HuH-7.5 (cell line): ENCODE data around the gene SMPD4.
A peak's percentile ranks its signal among the peaks of the same experiment; 100 is the strongest.
"Not testable (repeated sequence)": the region's sequence is repeated elsewhere in the genome, so short reads cannot be mapped to it uniquely, and the experiment has no call there.

ENCODE experiments used
- DNase-seq: peaks from one replicate; pipeline ENCODE4 v3.0.0; 2011; ENCODE audit warnings: low spot score

SMPD4 gene

DNA sequence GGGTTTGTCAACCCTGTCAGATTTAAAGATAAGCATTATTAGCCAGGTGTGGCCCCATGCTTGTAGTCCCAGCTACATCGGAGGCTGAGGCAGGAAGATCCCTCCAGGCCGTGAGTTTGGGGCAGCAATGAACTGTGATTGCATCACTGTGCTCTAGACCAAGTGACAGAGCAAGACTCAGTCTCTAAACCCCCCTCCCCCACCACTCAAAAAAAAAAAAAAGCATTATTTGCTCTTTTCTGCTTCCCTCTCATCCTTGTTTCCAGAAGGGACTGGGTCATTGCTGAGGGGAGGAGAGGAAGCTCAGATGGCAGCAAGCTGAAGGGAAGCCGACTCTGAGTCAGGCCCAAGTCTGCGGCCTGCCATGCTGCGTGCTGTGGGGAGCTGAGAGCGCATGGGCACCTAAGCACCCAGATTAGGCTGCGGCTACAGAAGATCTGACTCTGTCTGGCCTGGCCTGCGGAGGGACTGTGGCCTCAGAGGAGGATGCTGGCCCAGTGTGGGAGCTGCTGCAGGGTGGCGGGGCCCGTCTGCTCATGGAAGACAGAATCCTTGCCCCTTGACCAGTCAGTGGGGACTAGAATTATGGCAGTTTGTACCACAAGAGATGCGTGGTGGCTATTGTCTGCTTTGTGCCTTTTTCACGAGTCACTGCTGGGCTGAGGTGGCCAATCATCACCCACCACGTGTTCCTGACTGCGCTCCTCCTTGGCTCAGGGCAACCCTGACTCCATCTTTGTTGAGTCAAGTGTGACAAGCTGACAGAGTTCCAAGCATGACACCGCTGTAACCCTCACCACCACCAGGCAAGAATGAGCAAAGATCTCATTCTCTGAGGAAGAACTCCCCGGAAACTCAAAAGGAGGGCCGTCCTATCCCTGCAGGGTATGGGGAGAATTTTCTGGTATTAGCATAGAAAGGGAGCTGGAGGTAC is 6.7 kb upstream of the SMPD4 start:
- not testable (repeated sequence) for DNase-seq

DNA sequence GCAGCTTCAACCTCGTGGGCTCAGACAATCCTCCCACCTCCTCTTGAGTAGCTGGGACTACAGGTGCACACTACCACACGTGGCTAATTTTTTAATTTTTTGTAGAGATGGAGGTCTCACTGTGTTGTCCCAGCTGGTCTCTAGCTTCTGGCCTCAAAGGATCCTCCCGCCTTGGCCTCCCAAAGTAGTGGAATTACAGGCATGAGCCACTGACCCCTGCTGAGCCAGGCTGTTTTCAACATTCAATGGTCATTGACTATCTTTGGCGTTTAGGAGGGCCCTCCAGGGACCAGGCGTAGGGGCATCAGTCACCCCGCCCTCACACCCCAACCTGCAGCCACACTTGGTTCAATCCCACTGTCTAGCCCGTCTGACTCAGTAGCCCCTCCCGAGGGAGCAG is 5.9 kb upstream of the SMPD4 start:
- no peak for DNase-seq

DNA sequence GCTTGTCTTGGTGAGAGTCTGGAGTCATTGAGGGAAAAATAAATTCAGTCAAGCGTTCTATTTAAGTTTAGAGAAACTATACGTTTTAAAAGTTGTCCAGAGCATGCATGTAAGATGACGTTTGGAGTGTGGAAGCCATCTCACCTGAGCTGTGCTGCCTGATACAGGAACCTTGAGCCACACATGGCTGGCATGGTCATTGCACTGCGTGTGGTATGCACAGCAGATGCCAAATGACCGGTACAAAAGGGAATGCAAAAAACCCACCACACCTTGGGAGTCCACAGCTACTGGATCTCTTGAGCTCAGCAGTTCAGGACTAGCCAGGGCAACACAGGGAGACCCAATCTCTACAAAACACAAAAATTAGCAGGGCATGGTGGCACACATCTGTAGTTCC is 5.0 kb upstream of the SMPD4 start:
- no peak for DNase-seq

DNA sequence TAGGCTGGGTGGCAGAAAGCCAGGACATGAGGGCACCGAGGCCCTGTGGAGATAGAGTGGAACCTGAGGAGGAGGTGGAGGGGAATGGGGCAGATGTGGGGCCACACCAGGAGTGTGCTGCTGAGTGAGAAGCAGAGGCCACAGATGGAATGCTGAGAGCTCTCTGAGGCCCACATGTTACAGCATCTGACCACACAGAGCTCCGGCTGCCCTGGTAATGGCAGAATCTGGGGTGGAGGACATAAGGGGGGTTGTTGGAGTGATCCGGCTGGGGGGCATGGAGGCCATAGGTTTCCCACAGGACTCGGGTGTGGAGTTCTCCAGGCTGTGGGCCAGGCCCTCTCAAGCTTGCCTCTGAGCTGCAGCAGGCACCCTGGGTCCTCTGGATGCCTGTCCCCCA is 4.5 kb upstream of the SMPD4 start:
- no peak for DNase-seq

DNA sequence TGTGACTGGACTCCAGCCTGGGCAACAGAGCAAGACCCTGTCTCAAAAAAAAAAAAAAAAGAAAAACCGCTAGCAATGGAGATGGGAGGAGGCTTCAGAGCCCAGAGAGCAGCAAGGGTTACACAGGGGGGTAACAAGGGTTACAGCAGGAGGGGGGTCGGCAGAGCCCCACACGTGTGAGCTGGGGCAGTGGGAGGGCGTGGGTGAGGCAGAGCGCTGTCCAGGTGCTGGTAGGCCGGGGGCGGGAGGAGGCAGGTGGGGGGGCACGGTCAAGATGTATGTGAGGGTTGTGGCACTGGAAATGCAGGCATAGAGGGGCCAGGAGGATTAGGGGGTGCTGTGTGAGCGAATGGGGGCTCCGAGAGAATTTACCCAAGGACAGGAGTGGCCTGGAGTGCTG is 4.0 kb upstream of the SMPD4 start:
- DNase-seq: no peak

DNA sequence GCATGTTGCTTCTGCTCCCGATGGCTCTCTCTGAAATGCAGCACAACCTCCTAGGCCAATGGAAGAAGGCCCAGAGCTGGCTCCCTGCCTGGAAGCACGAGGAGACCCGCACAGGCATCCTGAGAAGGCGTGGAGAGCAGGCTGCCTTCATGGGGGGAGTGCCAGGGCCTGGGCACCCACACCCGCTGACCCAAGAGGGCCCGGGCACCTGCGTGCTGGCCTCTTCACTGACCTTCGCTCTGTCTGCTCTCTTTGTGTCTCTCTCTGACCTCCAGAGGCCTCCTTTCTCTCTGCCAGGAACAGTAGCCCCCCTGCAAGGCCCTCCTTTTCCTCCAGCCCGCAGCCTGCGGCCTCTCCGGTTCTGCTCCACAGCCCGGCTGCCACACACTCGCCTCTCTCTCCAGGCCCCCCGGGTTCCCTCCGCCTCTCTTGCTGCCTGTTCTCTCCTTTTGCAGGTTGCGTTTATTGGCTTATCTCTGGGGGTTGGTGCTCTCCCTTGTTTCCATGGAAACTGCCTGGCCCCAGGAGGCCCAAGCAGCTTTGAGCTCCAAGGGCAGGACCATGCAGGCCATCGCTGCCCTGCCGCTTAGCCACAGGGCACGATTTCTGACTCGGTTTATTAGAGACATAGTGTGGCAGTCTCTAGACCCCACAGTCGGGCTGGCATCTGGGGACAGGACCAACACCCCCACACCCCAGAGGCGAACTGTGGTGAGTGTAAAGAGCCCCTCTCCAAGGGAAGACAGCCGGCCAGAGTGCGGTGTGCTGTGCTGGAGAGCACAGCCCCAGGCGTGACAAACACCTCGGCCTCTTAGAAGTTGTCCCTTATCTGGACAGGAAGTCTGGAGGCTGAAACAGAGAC is 2.3 kb upstream of the SMPD4 start:
- DNase-seq: no peak

DNA sequence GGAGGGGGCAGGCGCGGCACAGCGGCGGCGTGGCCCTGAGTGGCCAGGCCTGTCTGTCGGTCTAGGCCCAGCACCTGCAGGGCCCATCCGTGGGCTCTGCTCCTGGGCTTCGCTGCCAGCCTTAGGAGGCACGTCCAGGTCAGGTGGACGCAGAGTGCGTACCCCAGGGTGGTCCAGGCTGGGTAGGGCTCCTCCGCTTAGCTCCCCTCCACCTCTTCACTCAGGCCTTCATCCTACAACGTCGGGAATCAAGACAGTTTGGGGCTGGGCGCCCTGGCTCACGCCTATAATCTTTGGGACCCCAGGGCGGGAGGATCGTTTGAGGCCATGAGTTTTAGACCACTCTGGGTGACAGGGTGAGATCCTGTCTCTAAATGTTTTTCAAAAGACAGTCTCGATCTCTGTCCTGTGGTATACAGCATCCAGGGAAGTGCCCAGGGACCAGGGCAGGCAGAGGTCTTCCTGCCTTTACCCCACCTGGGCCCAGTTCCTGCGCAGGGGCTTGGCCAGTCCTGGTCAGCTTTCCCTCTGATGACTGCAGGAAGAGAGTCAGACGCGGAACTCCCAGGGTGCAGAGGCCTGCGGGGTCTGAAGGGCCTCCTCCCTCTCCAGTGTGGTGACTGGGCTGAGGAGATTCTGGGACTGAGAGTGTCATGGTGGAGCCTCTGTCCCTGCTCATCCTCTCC is 1.6 kb upstream of the SMPD4 start:
- not testable (repeated sequence) for DNase-seq

DNA sequence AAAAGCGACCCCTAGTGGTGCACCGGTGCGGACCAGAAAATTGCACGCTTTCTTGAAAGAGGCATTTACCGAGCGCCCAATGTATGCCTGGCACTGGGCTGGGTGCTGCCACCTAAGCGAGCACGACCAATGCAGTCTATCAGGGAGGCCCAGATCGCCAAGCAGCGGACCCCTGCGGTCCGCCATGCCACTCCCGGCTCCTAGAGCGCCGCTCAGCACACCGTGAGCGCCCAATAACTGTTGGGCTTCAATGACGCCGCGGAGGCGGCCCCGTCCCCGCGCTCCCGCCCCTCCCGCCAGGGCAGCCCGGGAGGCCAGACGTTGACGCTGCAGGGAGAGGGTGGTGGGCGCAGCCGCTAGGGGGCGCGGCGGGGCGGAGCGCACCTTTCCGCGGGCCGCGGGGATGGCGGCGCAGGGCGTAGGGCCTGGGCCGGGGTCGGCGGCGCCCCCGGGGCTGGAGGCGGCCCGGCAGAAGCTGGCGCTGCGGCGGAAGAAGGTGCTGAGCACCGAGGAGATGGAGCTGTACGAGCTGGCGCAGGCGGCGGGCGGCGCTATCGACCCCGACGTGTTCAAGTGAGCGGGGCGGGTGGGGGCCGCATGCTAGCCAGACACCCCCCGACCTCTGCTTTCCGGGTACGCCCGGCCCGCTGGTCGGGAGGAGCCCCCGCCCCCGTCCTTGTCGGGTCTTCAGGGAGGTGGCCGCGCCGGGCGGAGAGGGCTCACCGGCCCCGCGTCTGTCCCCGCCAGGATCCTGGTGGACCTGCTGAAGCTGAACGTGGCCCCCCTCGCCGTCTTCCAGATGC is 679 bp upstream of the SMPD4 start, which contains the start of gene MZT2B:
Gene MZT2B (plus strand): TSS at position 383 of the 803 bp plus-strand sequence. CDS start 21 bp downstream, at position 404.
- DNase-seq: peak; percentile 88

DNA sequence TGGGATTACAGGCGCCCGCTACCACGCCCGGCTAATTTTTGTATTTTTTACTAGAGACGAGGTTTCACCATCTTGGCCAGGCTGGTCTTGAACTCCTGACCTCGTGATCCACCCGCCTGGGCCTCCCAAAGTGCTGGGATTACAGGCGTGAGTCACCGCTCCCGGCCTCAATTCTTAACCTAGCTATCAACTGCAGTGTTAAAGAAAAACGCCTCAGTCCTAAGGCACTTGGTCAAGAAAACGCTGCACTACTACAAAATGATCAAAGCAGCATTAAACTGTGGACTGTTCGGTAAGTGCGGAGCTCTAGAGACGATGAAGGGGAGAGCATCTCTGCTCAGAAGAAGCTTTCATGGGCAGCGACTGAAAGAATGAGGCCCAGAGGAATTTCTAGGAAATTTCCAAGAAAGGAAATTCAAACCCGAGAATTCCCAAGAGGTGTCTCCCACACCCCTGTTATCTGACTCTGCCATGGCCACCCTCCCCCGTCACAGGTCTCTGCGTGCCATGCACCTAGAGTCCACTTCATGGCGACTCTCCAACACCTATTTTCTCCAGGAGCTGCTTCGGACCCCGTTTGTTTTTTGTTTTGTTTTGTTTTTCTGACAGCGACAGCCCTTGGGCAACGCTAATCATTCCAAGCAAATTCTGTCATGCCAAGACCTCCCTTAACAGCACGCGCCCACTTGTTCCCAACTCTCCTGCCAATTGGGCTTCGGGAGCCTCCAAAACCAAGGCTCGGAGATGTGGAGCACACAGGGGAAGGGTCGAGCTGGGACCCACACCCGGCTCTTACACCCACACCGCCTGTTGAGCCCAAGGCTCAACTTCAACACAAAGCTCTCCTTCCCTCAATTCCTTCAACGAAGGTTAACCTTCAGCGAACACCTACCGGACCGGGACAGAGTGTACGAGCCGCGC is 738 bp downstream of the SMPD4 start:
- not testable (repeated sequence) for DNase-seq

DNA sequence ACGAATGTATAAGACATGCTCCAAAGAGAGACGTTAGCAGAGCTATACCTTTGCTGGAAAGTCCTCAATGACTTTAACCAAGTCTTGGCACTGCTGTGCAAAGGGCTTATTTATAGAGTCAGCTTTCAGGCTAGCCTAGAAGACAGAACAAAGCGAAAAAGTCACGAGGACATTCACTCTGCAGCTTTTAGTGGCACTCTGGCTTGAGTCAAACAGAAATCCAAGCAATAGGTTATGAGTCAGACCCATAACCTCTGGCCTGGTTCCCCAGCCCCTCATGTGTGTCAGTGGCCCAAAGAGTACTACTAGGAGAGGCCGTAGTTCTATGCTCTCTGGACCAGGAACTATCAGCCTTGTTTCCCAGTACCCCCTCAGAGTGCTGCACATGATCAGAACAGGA is 6.5 kb downstream of the SMPD4 start:
- not testable (repeated sequence) for DNase-seq

DNA sequence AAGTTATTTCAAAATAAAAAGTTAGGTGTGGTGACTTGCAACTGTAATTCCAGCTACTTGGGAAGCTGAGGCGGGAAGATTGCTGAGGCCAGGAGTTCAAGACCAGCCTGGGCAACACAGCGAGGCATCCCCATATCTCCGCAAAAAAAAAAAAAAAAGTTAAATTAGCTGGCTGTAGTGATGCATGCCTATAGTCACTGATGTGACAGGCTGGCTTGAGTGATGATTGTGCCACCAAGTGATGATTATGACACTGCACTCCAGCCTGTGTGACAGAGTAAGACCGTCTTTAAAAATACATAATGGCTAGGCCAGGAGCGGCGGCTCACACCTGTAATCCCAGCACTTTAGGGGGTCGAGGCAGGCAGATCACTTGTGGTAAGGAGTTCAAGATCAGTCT is 11.5 kb downstream of the SMPD4 start:
- DNase-seq: no peak

DNA sequence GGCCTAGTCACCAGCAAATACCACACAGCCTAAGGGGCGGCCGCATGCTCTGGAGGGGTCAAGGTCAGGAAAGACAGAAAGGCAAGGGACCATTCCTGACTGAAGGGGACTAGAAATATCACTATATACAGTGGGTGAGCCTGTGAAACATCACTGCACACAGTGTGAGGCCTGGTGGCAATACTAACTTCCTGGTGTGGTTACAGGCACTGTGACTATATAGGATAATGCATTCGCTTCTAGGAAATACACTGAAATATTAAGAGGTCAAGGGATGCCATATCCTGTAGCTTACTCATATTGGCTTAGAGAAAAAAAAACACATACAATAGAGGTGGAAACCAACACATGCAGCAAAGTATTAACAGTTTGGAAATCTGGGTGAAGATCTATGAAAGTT is 12.2 kb downstream of the SMPD4 start:
- not testable (repeated sequence) for DNase-seq

DNA sequence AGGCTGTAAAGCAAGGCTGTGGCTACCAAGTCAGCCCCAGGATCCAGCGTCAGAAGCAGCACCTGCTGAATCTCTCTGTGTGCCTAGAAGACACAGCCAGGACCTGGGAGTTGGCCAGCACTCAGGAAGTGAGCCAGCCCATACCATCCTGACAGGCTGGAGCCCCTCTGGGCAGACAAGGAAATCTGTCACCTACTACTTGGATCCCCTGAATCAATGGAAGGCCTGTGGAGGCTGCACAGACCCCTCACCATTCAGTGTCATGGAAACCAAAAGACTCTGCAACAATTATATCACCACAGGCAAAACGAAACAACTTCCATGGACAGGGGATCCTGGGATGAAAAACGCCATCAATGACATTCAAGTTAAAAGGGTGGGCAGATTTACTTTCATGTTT is 14.8 kb downstream of the SMPD4 start:
- DNase-seq: not testable (repeated sequence)

DNA sequence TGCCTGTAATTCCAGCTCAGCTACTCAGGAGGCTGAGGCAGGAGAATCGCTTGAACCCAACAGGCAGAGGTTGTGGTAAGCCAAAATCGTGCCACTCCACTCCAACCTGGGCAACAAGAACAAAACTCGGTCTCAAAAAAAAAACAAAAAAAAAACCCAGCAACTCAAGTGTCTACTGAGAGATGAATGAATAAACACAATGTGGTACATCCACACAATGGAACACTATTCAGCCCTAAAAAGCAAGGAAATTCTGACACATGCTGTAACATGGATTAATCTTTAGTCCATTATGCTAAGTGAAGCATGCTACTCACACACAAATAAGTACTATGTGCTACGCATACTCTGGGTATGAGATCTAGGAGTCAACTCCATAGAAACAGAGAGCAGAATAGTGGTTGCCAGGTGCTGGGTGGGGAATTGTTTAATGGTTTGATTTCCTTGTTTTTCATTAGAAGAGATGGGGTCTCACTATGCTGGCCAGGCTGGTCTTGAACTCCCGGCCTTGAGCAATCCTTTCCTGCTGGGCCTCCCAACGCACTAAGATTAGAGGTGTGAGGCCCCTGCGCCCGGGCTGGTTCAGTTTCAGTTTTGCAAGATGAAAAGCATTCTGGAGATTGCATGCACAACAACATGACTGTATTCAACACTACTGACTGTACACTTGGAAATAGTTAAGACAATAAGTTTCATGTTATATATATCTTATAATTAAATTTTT is 15.9 kb downstream of the SMPD4 start:
- no peak for DNase-seq

DNA sequence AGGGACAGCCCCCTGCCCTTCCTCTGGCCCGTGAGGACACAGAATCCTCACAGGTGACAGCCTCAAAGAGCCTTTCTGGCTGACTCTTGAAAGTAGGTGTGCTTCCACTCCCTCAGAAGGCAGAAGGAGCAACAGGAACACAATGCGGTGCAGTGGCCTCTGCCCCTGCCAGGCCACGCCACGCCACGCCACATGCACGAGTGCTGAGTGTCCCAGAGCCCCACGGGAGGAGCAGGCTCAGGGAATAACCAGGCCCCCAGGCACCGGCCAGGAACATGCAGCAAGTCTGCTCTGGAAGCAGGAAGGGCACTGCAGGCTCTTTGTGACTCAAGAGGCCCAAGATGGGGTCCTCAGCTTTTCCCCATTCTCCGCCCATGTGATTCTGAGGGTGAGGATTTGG is 18.4 kb downstream of the SMPD4 start:
- no peak for DNase-seq

DNA sequence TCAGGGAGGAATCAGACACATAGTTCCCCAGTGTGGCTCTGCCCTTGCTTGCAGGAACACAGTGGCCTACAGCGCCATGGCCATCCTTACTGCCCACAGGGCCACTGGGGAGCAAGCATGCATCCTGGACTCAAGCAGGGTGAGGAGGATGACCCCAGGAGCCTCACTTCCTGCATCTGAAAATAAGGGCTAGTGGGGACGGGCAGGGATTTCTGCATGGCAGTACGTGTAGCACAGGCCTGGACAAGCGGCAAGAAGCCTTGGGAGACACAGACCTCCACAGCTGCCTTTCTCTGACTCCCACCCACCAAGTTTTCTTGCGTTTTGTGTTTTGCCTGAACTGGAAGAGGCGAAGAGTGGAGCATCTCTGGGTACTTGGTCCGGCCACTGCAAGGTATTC is 18.9 kb downstream of the SMPD4 start:
- not testable (repeated sequence) for DNase-seq

DNA sequence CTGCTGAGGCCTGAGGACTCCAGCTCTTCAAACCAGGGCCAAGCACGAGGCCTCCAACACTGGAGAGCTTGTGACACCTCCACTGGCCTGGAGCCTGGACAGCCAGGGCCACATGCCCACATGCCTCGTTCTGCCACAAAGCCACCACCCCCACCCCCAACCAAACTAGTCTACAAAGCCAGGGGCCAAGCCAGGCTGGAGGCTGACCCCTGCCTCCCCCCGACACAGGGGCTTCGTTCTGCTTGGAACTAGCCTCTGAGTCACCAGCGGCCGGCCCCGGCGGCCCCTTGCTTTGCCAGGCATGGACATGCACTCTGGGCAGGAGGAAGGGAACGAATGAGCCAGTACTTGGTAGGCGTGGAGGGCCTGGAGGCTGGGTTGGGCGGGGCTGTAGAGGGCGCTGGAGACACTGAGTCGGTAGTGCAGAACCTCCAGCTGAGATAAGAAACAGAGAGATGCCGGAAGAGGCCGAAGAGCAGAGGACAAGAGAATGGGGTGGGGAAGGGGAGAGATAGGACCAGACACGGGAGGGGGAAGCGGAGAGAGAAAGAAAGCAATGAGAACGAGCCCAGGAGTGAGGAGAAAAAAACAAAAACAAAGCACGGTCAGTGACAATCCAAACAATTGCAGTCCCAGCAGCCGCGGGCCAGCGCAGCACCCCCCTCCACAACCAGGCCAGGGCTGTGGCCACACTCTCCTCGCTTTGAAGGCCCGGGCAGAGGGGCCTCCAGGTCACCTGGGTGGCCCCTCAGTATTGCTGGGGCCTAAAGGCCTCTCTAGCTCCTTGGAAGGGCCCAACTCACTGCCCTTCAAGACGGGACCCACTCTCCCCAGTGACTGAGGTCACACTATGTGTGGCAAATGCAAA is 20.3 kb downstream of the SMPD4 start:
- not testable (repeated sequence) for DNase-seq

DNA sequence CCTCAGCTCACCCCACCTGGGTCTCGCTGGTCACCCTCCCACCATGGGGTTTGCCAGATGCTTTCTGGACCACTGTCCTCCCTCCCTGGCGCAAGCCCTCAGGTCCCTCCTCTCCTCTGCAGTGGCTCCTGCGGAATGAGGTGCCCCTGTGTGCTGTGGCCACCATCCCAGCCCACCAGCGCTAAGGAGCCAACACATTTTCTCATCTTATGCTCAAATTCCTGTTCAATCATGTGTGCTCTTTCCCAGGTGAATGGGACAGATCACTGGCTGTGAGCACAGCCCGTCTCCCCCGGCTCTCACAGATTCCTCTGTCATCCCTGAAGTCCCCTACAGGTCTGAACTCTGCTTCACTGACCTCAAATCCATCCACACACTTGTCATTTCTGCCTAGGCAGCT is 21.3 kb downstream of the SMPD4 start:
- no peak for DNase-seq

DNA sequence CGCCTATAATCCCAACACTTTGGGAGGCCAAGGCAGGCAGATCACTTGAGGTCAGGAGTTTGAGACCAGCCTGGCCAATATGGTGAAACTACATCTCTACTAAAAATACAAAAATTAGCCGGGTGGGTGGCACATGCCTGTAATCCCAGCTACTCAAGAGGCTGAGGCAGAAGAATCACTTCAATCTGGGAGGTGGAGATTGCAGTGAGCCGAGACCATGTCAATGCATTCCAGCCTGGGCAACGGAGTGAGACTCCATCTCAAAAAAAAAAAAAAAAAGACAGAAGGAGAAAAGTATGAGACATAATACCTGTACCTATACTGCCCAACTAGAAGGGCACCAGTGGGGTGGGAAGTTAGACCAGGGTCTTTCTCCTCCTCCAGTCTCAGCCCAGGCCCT is 22.0 kb downstream of the SMPD4 start:
- DNase-seq: not testable (repeated sequence)
